HepG2 (cell line): ENCODE measurements around the gene COBL.

Source experiments
- EZH2 ChIP-seq: conservative IDR thresholded peaks from 2 replicates; pipeline ENCODE4 v1.6.1; 2012; ENCODE audit warnings: mild to moderate bottlenecking, low read depth, low read length, moderate library complexity
- FOXP4 ChIP-seq: sonication (generic); formaldehyde crosslinking; IDR thresholded peaks from 2 replicates; pipeline ENCODE4 v1.4.0; 2020; ENCODE audit warnings: missing genetic modification reagents
- HCFC1 ChIP-seq: fragments of 150-350 bp; IDR thresholded peaks from 2 replicates; pipeline ENCODE4 v1.6.1; 2014; ENCODE audit warnings: low read depth, low read length
- MYNN ChIP-seq: sonication (generic); formaldehyde crosslinking; IDR thresholded peaks from 2 replicates; pipeline ENCODE4 v1.4.0; 2020; ENCODE audit warnings: mild to moderate bottlenecking, low read depth, missing genetic modification reagents
- PAX8 ChIP-seq: sonication (generic); formaldehyde crosslinking; IDR thresholded peaks from 2 replicates; pipeline ENCODE4 v1.8.0; 2022; ENCODE audit warnings: mild to moderate bottlenecking, missing genetic modification reagents, borderline replicate concordance
- POLR2A ChIP-seq, 2 experiments: IDR thresholded peaks; 2 replicates each; pipeline ENCODE4 v1.6.1; 2011; ENCODE audit warnings: low read depth in 2 of 2, low read length in 2 of 2, mild to moderate bottlenecking in 1 of 2, moderate library complexity in 1 of 2; ENCODE audit not compliant: insufficient read depth in 1 of 2
- POLR2AphosphoS2 ChIP-seq: IDR thresholded peaks from 2 replicates; pipeline ENCODE4 v1.6.1; 2011; ENCODE audit warnings: low read depth, low read length, improper control_type of control experiment
- ZNF343 ChIP-seq: sonication (generic); formaldehyde crosslinking; IDR thresholded peaks from 2 replicates; pipeline ENCODE4 v1.4.0; 2020; ENCODE audit warnings: mild to moderate bottlenecking, missing genetic modification reagents
- ZNF704 ChIP-seq: sonication (generic); formaldehyde crosslinking; IDR thresholded peaks from 2 replicates; pipeline ENCODE4 v1.8.1; 2023; ENCODE audit warnings: mild to moderate bottlenecking, inconsistent platforms, moderate library complexity, missing genetic modification reagents, borderline replicate concordance
- TF ChIP-seq, protein P1 (sequence below): sonication (generic); formaldehyde crosslinking; IDR thresholded peaks from 2 replicates; pipeline ENCODE4 v1.4.0; 2020; ENCODE audit warnings: low read depth, missing genetic modification reagents

DNA sequence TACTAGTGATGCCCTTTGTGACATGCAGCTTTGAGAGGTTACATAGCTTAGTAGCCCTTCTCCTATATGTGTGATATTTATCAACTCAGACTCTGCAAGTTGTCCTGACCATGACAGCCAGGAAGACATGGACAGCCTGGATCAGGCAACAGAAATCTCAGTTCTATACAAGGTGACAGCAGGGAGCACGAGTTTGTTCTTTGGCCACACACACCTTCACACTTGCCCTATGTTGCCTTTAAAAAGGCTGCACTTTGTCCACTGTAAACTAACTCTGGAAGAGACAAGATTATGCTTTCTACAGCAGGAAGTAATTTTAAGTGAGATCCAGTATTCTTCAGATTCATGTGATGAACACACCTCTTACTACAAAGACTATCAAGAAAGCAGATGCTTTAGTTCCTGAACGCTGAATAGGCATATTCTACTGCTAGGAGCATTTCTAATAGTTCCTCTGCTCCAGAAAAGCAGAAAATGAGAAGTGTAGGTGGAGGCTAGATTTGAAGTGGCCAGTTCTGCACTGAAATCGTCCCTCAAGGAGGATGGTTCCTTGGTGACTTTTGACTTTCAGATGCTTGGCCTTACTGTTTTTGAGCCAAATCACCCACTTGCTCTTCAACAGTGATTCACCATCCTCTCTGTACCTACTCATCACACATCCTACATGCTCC, 239.2 kb downstream of the COBL start:
- TF ChIP-seq MYNN (CRISPR knock-in tag): no peak
- no peak for TF ChIP-seq POLR2AphosphoS2
- TF ChIP-seq HCFC1: no peak
- TF ChIP-seq, protein P1, sequence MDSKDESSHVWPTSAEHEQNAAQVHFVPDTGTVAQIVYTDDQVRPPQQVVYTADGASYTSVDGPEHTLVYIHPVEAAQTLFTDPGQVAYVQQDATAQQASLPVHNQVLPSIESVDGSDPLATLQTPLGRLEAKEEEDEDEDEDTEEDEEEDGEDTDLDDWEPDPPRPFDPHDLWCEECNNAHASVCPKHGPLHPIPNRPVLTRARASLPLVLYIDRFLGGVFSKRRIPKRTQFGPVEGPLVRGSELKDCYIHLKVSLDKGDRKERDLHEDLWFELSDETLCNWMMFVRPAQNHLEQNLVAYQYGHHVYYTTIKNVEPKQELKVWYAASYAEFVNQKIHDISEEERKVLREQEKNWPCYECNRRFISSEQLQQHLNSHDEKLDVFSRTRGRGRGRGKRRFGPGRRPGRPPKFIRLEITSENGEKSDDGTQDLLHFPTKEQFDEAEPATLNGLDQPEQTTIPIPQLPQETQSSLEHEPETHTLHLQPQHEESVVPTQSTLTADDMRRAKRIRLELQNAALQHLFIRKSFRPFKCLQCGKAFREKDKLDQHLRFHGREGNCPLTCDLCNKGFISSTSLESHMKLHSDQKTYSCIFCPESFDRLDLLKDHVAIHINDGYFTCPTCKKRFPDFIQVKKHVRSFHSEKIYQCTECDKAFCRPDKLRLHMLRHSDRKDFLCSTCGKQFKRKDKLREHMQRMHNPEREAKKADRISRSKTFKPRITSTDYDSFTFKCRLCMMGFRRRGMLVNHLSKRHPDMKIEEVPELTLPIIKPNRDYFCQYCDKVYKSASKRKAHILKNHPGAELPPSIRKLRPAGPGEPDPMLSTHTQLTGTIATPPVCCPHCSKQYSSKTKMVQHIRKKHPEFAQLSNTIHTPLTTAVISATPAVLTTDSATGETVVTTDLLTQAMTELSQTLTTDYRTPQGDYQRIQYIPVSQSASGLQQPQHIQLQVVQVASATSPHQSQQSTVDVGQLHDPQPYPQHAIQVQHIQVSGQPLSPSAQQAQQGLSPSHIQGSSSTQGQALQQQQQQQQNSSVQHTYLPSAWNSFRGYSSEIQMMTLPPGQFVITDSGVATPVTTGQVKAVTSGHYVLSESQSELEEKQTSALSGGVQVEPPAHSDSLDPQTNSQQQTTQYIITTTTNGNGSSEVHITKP (CRISPR knock-in tag): no peak
- TF ChIP-seq FOXP4: no peak
- no peak for TF ChIP-seq PAX8
- no peak for TF ChIP-seq ZNF343 (CRISPR knock-in tag)
- no peak for TF ChIP-seq POLR2A (IDR thresholded peaks at IDR 0.05; ENCODE audit: insufficient read depth in 1 of 2, low read depth in 2 of 2, low read length in 2 of 2)
- no peak for TF ChIP-seq EZH2
- no peak for TF ChIP-seq ZNF704
